ENCODE measurements around the gene EEF2K. TPM values are rescaled to one million over a fixed set of nuclear protein-coding genes. Genes with fewer than 3 reads are reported as not detected.

Gene EEF2K
- total and polyA plus RNA-seq, 2 of the 13 experiments (the other 11 are each of a cell fraction or from before 2014, with no cell fraction given) = 22.0 to 23.8 TPM

- DNase-seq (ENCODE audit: low spot score) = peak; percentile 93
- peak; percentile 93 for ATAC-seq
- Histone ChIP-seq H4K20me1 (ENCODE audit: insufficient read depth, low read length) (no peaks in the 10 kb centered on the region), H3K4me3 (replicated peaks in 1 of 3; ENCODE audit: insufficient read depth in 1 of 3, low read depth in 2 of 3, low read length in 3 of 3) (peak overlapping the region in 2 of 3 experiments; percentile 8 to 30; a peak in 4 of 6 replicates), H3K27me3 (ENCODE audit: control insufficient read depth in 1 of 2, insufficient read depth in 2 of 2, low read length in 2 of 2) (no peaks in the 10 kb centered on the region), H3K4me1 (ENCODE audit: insufficient read depth, low read length) (peaks cover 18% of the 10 kb centered on the region), H3K9me3 (ENCODE audit: low read length) (no peaks in the 10 kb centered on the region), H3K79me2 (ENCODE audit: insufficient read depth, low read length) (peaks cover 2% of the 10 kb centered on the region), H2AFZ (ENCODE audit: low read length) (peak overlapping the region; percentile 12), H3K36me3 (replicated peaks in 1 of 2; ENCODE audit: control insufficient read depth in 1 of 2, insufficient read depth in 2 of 2, low read length in 2 of 2) (peaks cover 18 to 38% of the 10 kb centered on the region in 2 experiments), H3K9ac (ENCODE audit: insufficient read depth, low read depth, low read length) (peak overlapping the region; percentile 54), H3K4me2 (ENCODE audit: low read depth, low read length) (peak overlapping the region; percentile 64), H3K27ac (ENCODE audit: extremely low read length, insufficient read depth, low read length) (peak overlapping the region; percentile 81)
- CTCF ChIA-PET (ENCODE audit: low intra/inter-chr PET ratio, low total read pairs) = no interaction called here
- peak; percentile 85 for FAIRE-seq
- in situ Hi-C loops (cut with HindIII; ENCODE audit: extremely low pct_ligation_motif_present, low pct_unique_long_range_greater_than_20kb) (no loop called here), intact Hi-C loops (cut with micrococcal nuclease; ENCODE audit: unreplicated experiment) (loop anchor here (2.0 to 10.0 kb wide), 2 partner anchors 34 to 52 kb away; no protein-coding TSS in a partner anchor)
- POLR2A ChIA-PET = interaction anchor here (0.7 to 1.7 kb wide), 7 partner anchors 10 to 41 kb away, joined by 3 to 6 read pairs (median 4); partner anchors contain the start of gene EEF2K
- WGBS (ENCODE audit: low lambda C conversion rate) = 29% methylated on average over 14 of the region's 14 CpGs
- BruUV-seq (replicated peaks) = no TSS peak
- TF ChIP-seq MLX (CRISPR knock-in tag; IDR thresholded peaks at IDR 0.05) (no peak), XBP1 (CRISPR knock-in tag; IDR thresholded peaks at IDR 0.05) (no peak), HOXA9 (CRISPR knock-in tag; IDR thresholded peaks at IDR 0.05; ENCODE audit: borderline replicate concordance) (no peak), ZNF383 (CRISPR knock-in tag; IDR thresholded peaks at IDR 0.05; ENCODE audit: borderline replicate concordance) (no peak), ZBTB37 (CRISPR knock-in tag; IDR thresholded peaks at IDR 0.05) (no peak), MEIS2 (CRISPR knock-in tag; IDR thresholded peaks at IDR 0.05) (peak; percentile 43; the same call in 1 of the 2 replicates), ZNF503 (CRISPR knock-in tag; IDR thresholded peaks at IDR 0.05) (no peak), KAT8 (CRISPR knock-in tag; IDR thresholded peaks at IDR 0.05) (no peak), SNAPC4 (CRISPR knock-in tag; IDR thresholded peaks at IDR 0.05) (peak; percentile 72; the same call in 1 of the 2 replicates), HCFC1 (IDR thresholded peaks at IDR 0.05; ENCODE audit: low read depth, low read length) (no peak), HIVEP1 (CRISPR knock-in tag; IDR thresholded peaks at IDR 0.05) (peak; percentile 68; the same call in 1 of the 2 replicates), SCMH1 (CRISPR knock-in tag; IDR thresholded peaks at IDR 0.05; ENCODE audit: borderline replicate concordance) (no peak), EHMT2 (IDR thresholded peaks at IDR 0.05; ENCODE audit: borderline replicate concordance, low read depth, low read length) (peak; percentile 82)
Observed at GRCh38 chr16:22232277-22233036, 26.4 kb downstream of the EEF2K start.

Measured in HepG2 (cell line).